Measurements from ENCODE around the gene TBC1D8. TPM values are rescaled to one million over a fixed set of nuclear protein-coding genes. Genes with fewer than 3 reads are reported as not detected.

Gene TBC1D8
- total RNA-seq, 1 experiment from 2014 or later = 51.7 TPM

DNA sequence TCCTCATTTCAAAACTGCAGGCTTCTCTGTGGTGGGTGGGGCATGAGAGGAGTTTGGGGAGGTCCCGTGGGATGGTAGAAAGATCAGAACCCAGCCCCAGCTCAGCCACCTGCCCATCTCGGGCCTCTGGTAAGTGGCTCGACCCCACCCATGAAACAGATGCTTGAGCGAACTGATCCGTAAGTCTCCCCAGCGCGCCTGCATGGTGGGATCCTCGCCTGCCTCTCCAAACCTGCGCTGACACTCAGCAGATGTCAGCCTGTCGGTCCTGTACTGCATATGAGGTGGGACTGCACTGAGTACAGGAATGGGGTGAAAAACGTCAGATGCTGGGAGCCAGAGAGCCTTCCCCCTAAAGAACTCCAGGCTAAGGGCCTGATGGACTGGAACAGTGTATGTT is 165.0 kb downstream of the TBC1D8 start:
- H3K27ac Mint-ChIP-seq = no peak overlapping the region
- ATAC-seq (no peak), DNase-seq (ENCODE audit: low spot score) (no peak)
- peaks cover 24% of the 10 kb centered on the region for H3K4me1 Mint-ChIP-seq
- H3K9me3 Mint-ChIP-seq = no peaks in the 10 kb centered on the region
- no peaks in the 10 kb centered on the region for H3K27me3 Mint-ChIP-seq (ENCODE audit: low read depth)
- POLR2A ChIA-PET = interaction anchor here (0.7 kb wide), 1 partner anchor 16 kb away, joined by 3 read pairs; no protein-coding TSS in a partner anchor
- H3K4me3 Mint-ChIP-seq = no peak overlapping the region
- CTCF ChIA-PET = interaction anchor here (0.8 to 2.1 kb wide), 2 partner anchors 221 to 256 kb away, joined by 3 to 19 read pairs; no protein-coding TSS in a partner anchor
- TF ChIP-seq, protein P1, sequence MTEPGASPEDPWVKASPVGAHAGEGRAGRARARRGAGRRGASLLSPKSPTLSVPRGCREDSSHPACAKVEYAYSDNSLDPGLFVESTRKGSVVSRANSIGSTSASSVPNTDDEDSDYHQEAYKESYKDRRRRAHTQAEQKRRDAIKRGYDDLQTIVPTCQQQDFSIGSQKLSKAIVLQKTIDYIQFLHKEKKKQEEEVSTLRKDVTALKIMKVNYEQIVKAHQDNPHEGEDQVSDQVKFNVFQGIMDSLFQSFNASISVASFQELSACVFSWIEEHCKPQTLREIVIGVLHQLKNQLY (CRISPR knock-in tag; IDR thresholded peaks at IDR 0.05) = no peak
- TF ChIP-seq, protein P2, sequence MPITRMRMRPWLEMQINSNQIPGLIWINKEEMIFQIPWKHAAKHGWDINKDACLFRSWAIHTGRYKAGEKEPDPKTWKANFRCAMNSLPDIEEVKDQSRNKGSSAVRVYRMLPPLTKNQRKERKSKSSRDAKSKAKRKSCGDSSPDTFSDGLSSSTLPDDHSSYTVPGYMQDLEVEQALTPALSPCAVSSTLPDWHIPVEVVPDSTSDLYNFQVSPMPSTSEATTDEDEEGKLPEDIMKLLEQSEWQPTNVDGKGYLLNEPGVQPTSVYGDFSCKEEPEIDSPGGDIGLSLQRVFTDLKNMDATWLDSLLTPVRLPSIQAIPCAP (CRISPR knock-in tag; IDR thresholded peaks at IDR 0.05) = no peak
- TF ChIP-seq, protein P3, sequence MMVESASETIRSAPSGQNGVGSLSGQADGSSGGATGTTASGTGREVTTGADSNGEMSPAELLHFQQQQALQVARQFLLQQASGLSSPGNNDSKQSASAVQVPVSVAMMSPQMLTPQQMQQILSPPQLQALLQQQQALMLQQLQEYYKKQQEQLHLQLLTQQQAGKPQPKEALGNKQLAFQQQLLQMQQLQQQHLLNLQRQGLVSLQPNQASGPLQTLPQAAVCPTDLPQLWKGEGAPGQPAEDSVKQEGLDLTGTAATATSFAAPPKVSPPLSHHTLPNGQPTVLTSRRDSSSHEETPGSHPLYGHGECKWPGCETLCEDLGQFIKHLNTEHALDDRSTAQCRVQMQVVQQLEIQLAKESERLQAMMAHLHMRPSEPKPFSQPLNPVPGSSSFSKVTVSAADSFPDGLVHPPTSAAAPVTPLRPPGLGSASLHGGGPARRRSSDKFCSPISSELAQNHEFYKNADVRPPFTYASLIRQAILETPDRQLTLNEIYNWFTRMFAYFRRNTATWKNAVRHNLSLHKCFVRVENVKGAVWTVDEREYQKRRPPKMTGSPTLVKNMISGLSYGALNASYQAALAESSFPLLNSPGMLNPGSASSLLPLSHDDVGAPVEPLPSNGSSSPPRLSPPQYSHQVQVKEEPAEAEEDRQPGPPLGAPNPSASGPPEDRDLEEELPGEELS (CRISPR knock-in tag; IDR thresholded peaks at IDR 0.05) = no peak
- no peak for TF ChIP-seq ZNF121 (CRISPR knock-in tag; IDR thresholded peaks at IDR 0.05)
- TF ChIP-seq GRHL2 (CRISPR knock-in tag; IDR thresholded peaks at IDR 0.05; ENCODE audit: insufficient replicate concordance, severe bottlenecking) = no peak
- TF ChIP-seq NFE2L1 (CRISPR knock-in tag; IDR thresholded peaks at IDR 0.05) = no peak
- no peaks in the 10 kb centered on the region for H3K36me3 Mint-ChIP-seq

DNA sequence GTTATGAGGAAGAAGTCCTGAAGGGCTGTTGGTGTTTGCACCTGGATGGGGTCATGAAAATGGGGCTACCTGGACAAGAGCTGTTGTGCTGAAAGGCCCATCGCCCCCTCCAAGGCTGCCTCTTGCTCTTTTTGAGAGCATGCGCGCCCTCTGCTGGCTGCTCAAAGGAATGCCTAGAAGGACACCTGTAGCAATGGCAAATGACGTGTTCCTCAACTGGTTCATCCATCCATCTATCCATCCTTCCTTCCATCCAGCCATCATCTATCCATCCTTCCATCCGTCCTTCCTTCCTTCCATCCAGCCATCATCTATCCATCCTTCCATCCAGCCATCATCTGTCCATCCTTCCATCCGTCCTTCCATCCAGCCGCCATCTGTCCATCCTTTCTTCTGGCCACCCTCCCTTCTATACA is 166.3 kb downstream of the TBC1D8 start:
- POLR2A ChIA-PET = no interaction called here
- ATAC-seq = peak; percentile 76
- peak; percentile 86 for DNase-seq (ENCODE audit: low spot score)
- Mint-ChIP-seq H3K27me3 (ENCODE audit: low read depth) (no peaks in the 10 kb centered on the region), H3K9me3 (no peaks in the 10 kb centered on the region), H3K36me3 (no peaks in the 10 kb centered on the region), H3K4me3 (no peak overlapping the region), H3K4me1 (peaks cover 25% of the 10 kb centered on the region), H3K27ac (no peak overlapping the region)
- TF ChIP-seq TP53 (CRISPR knock-in tag; IDR thresholded peaks at IDR 0.05) (no peak), OVOL2 (CRISPR knock-in tag; IDR thresholded peaks at IDR 0.05; ENCODE audit: borderline replicate concordance) (no peak), TEAD4 (CRISPR knock-in tag; IDR thresholded peaks at IDR 0.05) (no peak), ZNF138 (CRISPR knock-in tag; conservative IDR thresholded peaks at IDR 0.05) (no peak), NR1H2 (CRISPR knock-in tag; IDR thresholded peaks at IDR 0.05) (no peak), SMAD4 (CRISPR knock-in tag; IDR thresholded peaks at IDR 0.05) (no peak), CREB1 (CRISPR knock-in tag; IDR thresholded peaks at IDR 0.05) (no peak), GABPB1 (CRISPR knock-in tag; IDR thresholded peaks at IDR 0.05) (peak; percentile 39; the same call in 1 of the 2 replicates), EMX1 (CRISPR knock-in tag; IDR thresholded peaks at IDR 0.05) (no peak), ZNF121 (CRISPR knock-in tag; IDR thresholded peaks at IDR 0.05) (peak; percentile 98), ESRRA (CRISPR knock-in tag; IDR thresholded peaks at IDR 0.05; ENCODE audit: borderline replicate concordance) (no peak), SP1 (CRISPR knock-in tag; conservative IDR thresholded peaks at IDR 0.05) (no peak), SOX15 (CRISPR knock-in tag; IDR thresholded peaks at IDR 0.05) (no peak)
- TF ChIP-seq, protein P4, sequence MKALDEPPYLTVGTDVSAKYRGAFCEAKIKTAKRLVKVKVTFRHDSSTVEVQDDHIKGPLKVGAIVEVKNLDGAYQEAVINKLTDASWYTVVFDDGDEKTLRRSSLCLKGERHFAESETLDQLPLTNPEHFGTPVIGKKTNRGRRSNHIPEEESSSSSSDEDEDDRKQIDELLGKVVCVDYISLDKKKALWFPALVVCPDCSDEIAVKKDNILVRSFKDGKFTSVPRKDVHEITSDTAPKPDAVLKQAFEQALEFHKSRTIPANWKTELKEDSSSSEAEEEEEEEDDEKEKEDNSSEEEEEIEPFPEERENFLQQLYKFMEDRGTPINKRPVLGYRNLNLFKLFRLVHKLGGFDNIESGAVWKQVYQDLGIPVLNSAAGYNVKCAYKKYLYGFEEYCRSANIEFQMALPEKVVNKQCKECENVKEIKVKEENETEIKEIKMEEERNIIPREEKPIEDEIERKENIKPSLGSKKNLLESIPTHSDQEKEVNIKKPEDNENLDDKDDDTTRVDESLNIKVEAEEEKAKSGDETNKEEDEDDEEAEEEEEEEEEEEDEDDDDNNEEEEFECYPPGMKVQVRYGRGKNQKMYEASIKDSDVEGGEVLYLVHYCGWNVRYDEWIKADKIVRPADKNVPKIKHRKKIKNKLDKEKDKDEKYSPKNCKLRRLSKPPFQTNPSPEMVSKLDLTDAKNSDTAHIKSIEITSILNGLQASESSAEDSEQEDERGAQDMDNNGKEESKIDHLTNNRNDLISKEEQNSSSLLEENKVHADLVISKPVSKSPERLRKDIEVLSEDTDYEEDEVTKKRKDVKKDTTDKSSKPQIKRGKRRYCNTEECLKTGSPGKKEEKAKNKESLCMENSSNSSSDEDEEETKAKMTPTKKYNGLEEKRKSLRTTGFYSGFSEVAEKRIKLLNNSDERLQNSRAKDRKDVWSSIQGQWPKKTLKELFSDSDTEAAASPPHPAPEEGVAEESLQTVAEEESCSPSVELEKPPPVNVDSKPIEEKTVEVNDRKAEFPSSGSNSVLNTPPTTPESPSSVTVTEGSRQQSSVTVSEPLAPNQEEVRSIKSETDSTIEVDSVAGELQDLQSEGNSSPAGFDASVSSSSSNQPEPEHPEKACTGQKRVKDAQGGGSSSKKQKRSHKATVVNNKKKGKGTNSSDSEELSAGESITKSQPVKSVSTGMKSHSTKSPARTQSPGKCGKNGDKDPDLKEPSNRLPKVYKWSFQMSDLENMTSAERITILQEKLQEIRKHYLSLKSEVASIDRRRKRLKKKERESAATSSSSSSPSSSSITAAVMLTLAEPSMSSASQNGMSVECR (CRISPR knock-in tag; IDR thresholded peaks at IDR 0.05; ENCODE audit: borderline replicate concordance) = no peak
- TF ChIP-seq, protein P5, sequence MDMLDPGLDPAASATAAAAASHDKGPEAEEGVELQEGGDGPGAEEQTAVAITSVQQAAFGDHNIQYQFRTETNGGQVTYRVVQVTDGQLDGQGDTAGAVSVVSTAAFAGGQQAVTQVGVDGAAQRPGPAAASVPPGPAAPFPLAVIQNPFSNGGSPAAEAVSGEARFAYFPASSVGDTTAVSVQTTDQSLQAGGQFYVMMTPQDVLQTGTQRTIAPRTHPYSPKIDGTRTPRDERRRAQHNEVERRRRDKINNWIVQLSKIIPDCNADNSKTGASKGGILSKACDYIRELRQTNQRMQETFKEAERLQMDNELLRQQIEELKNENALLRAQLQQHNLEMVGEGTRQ (CRISPR knock-in tag; IDR thresholded peaks at IDR 0.05) = no peak
- TF ChIP-seq, protein P6, sequence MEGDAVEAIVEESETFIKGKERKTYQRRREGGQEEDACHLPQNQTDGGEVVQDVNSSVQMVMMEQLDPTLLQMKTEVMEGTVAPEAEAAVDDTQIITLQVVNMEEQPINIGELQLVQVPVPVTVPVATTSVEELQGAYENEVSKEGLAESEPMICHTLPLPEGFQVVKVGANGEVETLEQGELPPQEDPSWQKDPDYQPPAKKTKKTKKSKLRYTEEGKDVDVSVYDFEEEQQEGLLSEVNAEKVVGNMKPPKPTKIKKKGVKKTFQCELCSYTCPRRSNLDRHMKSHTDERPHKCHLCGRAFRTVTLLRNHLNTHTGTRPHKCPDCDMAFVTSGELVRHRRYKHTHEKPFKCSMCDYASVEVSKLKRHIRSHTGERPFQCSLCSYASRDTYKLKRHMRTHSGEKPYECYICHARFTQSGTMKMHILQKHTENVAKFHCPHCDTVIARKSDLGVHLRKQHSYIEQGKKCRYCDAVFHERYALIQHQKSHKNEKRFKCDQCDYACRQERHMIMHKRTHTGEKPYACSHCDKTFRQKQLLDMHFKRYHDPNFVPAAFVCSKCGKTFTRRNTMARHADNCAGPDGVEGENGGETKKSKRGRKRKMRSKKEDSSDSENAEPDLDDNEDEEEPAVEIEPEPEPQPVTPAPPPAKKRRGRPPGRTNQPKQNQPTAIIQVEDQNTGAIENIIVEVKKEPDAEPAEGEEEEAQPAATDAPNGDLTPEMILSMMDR (IDR thresholded peaks at IDR 0.05) = peak; percentile 94
- CTCF ChIA-PET = interaction anchor here (0.5 to 2.1 kb wide), 14 partner anchors 8 to 788 kb away, joined by 3 to 19 read pairs (median 4); partner anchors contain the start of gene RPL31
